H1 (cell line): ENCODE data around the gene STX8. TPM values are rescaled to one million over a fixed set of nuclear protein-coding genes. Genes with fewer than 3 reads are reported as not detected.

ENCODE experiments used
- CBX8 ChIP-seq: fragments of 300-800, 300-1000 bp; sonication (generic); IDR thresholded peaks from 2 replicates; pipeline ENCODE4 v1.7.1; 2016; ENCODE audit warnings: low read depth, low read length, borderline replicate concordance
- EP300 ChIP-seq, 2 experiments: IDR thresholded peaks; 1 replicate in 1 of 2; 2 replicates in 1 of 2; pipeline ENCODE4 v1.6.1; 2011 to 2012; ENCODE audit warnings: low read depth in 2 of 2, low read length in 2 of 2, mild to moderate bottlenecking in 2 of 2, borderline replicate concordance in 1 of 2, inconsistent platforms in 1 of 2, moderate library complexity in 1 of 2
- KDM5A ChIP-seq: fragments of 200-600 bp; IDR thresholded peaks from 2 replicates; pipeline ENCODE4 v1.7.1; 2012; ENCODE audit warnings: mild to moderate bottlenecking, low read length, inconsistent platforms, mixed read lengths
- POLR2AphosphoS5 ChIP-seq: IDR thresholded peaks from 2 replicates; pipeline ENCODE4 v1.6.1; 2011; ENCODE audit warnings: low read depth, low read length
- RBBP5 ChIP-seq: IDR thresholded peaks from 2 replicates; pipeline ENCODE4 v1.7.1; 2012; ENCODE audit warnings: low read depth, mild to moderate bottlenecking, inconsistent platforms, low read length, moderate library complexity, borderline replicate concordance
- RXRA ChIP-seq: IDR thresholded peaks from 2 replicates; pipeline ENCODE4 v1.6.1; 2011; ENCODE audit warnings: low read depth, mild to moderate bottlenecking, low read length, moderate library complexity; ENCODE audit not compliant: insufficient read depth
- SIN3A ChIP-seq, 2 experiments: IDR thresholded peaks in 1 of 2; conservative IDR thresholded peaks in 1 of 2; 2 replicates each; pipeline ENCODE4 v1.6.1; 2011 to 2012; ENCODE audit warnings: low read length in 2 of 2, improper control_type of control experiment in 1 of 2, low read depth in 1 of 2, mild to moderate bottlenecking in 1 of 2
- SP2 ChIP-seq: IDR thresholded peaks from 2 replicates; pipeline ENCODE4 v1.6.1; 2012; ENCODE audit warnings: mild to moderate bottlenecking, low read length, inconsistent platforms
- SUZ12 ChIP-seq: fragments of 200-600 bp; sonication (generic); IDR thresholded peaks from 2 replicates; pipeline ENCODE4 v1.6.1; 2012; ENCODE audit warnings: mild to moderate bottlenecking, inconsistent platforms, low read length, moderate library complexity, mixed read lengths
- TAF1 ChIP-seq: IDR thresholded peaks from 2 replicates; pipeline ENCODE4 v1.6.1; 2011; ENCODE audit warnings: mild to moderate bottlenecking, low read depth, low read length
- TEAD4 ChIP-seq: IDR thresholded peaks from 2 replicates; pipeline ENCODE4 v1.6.1; 2012; ENCODE audit warnings: low read depth, low read length, inconsistent platforms, mixed read lengths
- polyA plus RNA-seq, 7 experiments: library from polyadenylated mRNA; depleted of rRNA in 3 of 7; stranded (reverse) in 5 of 7; unstranded in 2 of 7; fragments of >200 nt in 5 of 7; fragments of 200-250 nt in 2 of 7; gene quantifications; 1 replicate in 5 of 7; 2 replicates in 1 of 7; 4 replicates in 1 of 7; pipeline versions ENCODE4 v1.2.1 to v1.2.3, GENCODE V29; 2011 to 2013; ENCODE audit warnings: missing spikeins in 2 of 7, mixed read lengths in 2 of 7
- total RNA-seq: library from RNA; stranded (reverse); fragmentation: NEBNext Ultra II Directional; extraction: Animal tissue kit (Norgen Biotek cat#: 25700); gene quantifications from 2 replicates; pipeline ENCODE4 v1.2.1, GENCODE V29; 2021

Gene STX8
- total and polyA plus RNA-seq, 2 of the 8 experiments (the other 6 are each of a cell fraction or from before 2014, with no cell fraction given) = 22.8 to 42.5 TPM

- TF ChIP-seq SIN3A (conservative IDR thresholded peaks at IDR 0.05 in 1 of 2, IDR thresholded peaks at IDR 0.05 in 1 of 2; ENCODE audit: low read depth in 1 of 2, low read length in 2 of 2) (no peak), RBBP5 (no peak), SUZ12 (no peak), TEAD4 (no peak), POLR2AphosphoS5 (no peak), TAF1 (no peak), RXRA (no peak), CBX8 (no peak), KDM5A (no peak), EP300 (IDR thresholded peaks at IDR 0.05; ENCODE audit: borderline replicate concordance in 1 of 2, low read depth in 2 of 2, low read length in 2 of 2) (no peak), SP2 (no peak)
Observed at GRCh38 chr17:9273428-9274391, 301.9 kb downstream of the STX8 start (continued).
